ENCODE data around the gene GMPR. TPM values are rescaled to one million over a fixed set of nuclear protein-coding genes. Genes with fewer than 3 reads are reported as not detected.

Gene GMPR
- total RNA-seq, 1 donor from 2014 or later: 43.6 TPM

Other genes starting within 250 kb of the GMPR start
- gene MYLIP, start 109.5 kb upstream of the GMPR start, total RNA-seq: 23.2 and 25.7 TPM in 2 replicates

Measured in myocyte (in vitro differentiated cells).